Ovary (tissue), 9 donors: ENCODE data around the gene PDIA2. TPM values are rescaled to one million over a fixed set of nuclear protein-coding genes. Genes with fewer than 3 reads are reported as not detected.

Experiments
- DNase-seq, 5 donors: peaks; one replicate each; pipeline ENCODE4 v3.0.0-alpha.2; 2019 to 2020
- H3K27ac ChIP-seq, 2 donors: fragments of 200-600 bp; one replicate each; pipeline versions ENCODE4 v1.5.1 to v1.8.0; 2019 to 2022
- H3K27me3 ChIP-seq: fragments of 200-600 bp; one replicate; pipeline ENCODE4 v1.8.0; 2022
- H3K36me3 ChIP-seq: fragments of 200-600 bp; sonication (generic); one replicate; pipeline ENCODE4 v1.5.1; 2019
- H3K4me1 ChIP-seq: one replicate; pipeline ENCODE4 v1.8.1; 2013; ENCODE audit warnings: mild to moderate bottlenecking, moderate library complexity; ENCODE audit not compliant: insufficient read depth
- H3K4me3 ChIP-seq: fragments of 200-600 bp; sonication (generic); one replicate; pipeline ENCODE4 v1.5.1; 2017
- H3K9me3 ChIP-seq, 2 donors: fragments of 200-600 bp in 1 of 2; sonication (generic) in 1 of 2; one replicate each; pipeline versions ENCODE4 v1.5.1 to v1.8.1; 2013 to 2019; ENCODE audit warnings: mild to moderate bottlenecking in 1 of 2, moderate library complexity in 1 of 2
- CTCF ChIP-seq, 3 donors: fragments of 450-650 bp in 2 of 3; fragments of 200-600 bp in 1 of 3; IDR thresholded peaks; one replicate each; pipeline versions ENCODE4 v1.5.1 to v1.8.0; 2016 to 2022; ENCODE audit warnings: antibody characterized with exemption in 3 of 3, mild to moderate bottlenecking in 1 of 3
- EP300 ChIP-seq: sonication (generic); formaldehyde crosslinking; IDR thresholded peaks from one replicate; pipeline ENCODE4 v1.6.1; 2017; ENCODE audit warnings: antibody characterized with exemption
- POLR2A ChIP-seq: fragments of 450-650 bp; IDR thresholded peaks from one replicate; pipeline ENCODE4 v1.6.1; 2017; ENCODE audit warnings: antibody characterized with exemption, mild to moderate bottlenecking, moderate library complexity
- WGBS, 3 donors: extraction: QIAGEN DNeasy Blood & Tissue Kit in 1 of 3; methylation state at CpG; one replicate each; pipeline versions ENCODE4 v1.1.5 to v1.1.7; 2013 to 2017; 5-methylcytosine and 5-hydroxymethylcytosine counted together
- intact Hi-C, 4 donors: fragments of 100-400 bp; cut with DNase I; formaldehyde crosslinking; loops; one replicate each; pipeline versions ENCODE4 v1.11.0 to v1.15.1; 2022 to 2023
- polyA plus RNA-seq, 2 donors: library from polyadenylated mRNA; stranded (reverse); fragments of 200-250 nt in 1 of 2; fragments of 350-450 nt in 1 of 2; fragmentation: Illumina TruSeq in 1 of 2; extraction: RNeasy Lipid Tissue Mini Kit (QIAGEN cat#74804) in 1 of 2; gene quantifications; one replicate each; pipeline ENCODE4 v1.2.3, GENCODE V29; 2013 to 2014
- total RNA-seq, 7 donors: library from RNA; depleted of rRNA in 2 of 7; stranded (reverse); fragments of >200 nt in 2 of 7; fragmentation: NEBNext Ultra II Directional in 3 of 7; extraction: Animal tissue kit (Norgen Biotek cat#: 25700) in 3 of 7; gene quantifications; one replicate each; pipeline versions ENCODE4 v1.1.0 to v1.2.4, GENCODE V29; 2016 to 2023
- donor health status: DM: no; HTN: no; CAD: no; lungs with moderate emphysema.
- donor health status: DM: no; HTN: no; CAD: no.
- donor health status: Bipolar disorder and iron deficiency.
- donor health status: DM: yes; HTN: yes; CAD: no.
- donor health status: DM: no; HTN: no; CAD: no.
- donor health status: DM: yes; HTN: yes; CAD: no.

PDIA2 gene
- total and polyA plus RNA-seq, 9 donors, result 0.04 to 0.92 (median 0.32) TPM; not detected in 5

- no peak overlapping the region for H3K4me3 ChIP-seq
- TF ChIP-seq EP300 (no peak), CTCF (IDR thresholded peaks at IDR 0.05) (no peak), POLR2A (no peak)
- no peaks in the 10 kb centered on the region for H3K9me3 ChIP-seq
- H3K36me3 ChIP-seq, result no peaks in the 10 kb centered on the region
- DNase-seq, result no peak
- 83 to 87% (median 86%) methylated on average over 20 of the region's 20 CpGs for WGBS, 3 donors
- no peaks in the 10 kb centered on the region for H3K27me3 ChIP-seq
- no peak overlapping the region for H3K27ac ChIP-seq
- intact Hi-C loops, result no loop called here
- no peaks in the 10 kb centered on the region for H3K4me1 ChIP-seq
Observed at GRCh38 chr16:276426-277077, 6.4 kb upstream of the PDIA2 start.

- no peak for DNase-seq
- no peak overlapping the region for H3K27ac ChIP-seq
- no peak for TF ChIP-seq EP300
- no peak for TF ChIP-seq CTCF (IDR thresholded peaks at IDR 0.05)
- no peak for TF ChIP-seq POLR2A
- no peaks in the 10 kb centered on the region for H3K36me3 ChIP-seq
- intact Hi-C loops, result no loop called here
- H3K4me1 ChIP-seq, result no peaks in the 10 kb centered on the region
- H3K4me3 ChIP-seq, result no peak overlapping the region
- no peaks in the 10 kb centered on the region for H3K27me3 ChIP-seq
- WGBS, 3 donors, result 46 to 58% (median 51%) methylated on average over 6 of the region's 6 CpGs
- no peaks in the 10 kb centered on the region for H3K9me3 ChIP-seq
Observed at GRCh38 chr16:278863-279366, 4.0 kb upstream of the PDIA2 start.

- H3K27ac ChIP-seq, result no peak overlapping the region
- intact Hi-C loops, result no loop called here
- no peaks in the 10 kb centered on the region for H3K36me3 ChIP-seq
- H3K9me3 ChIP-seq, result no peaks in the 10 kb centered on the region
- H3K27me3 ChIP-seq, result no peaks in the 10 kb centered on the region
- H3K4me1 ChIP-seq, result no peaks in the 10 kb centered on the region
- H3K4me3 ChIP-seq, result no peak overlapping the region
- TF ChIP-seq EP300 (no peak), POLR2A (no peak), CTCF (IDR thresholded peaks at IDR 0.05) (no peak)
- DNase-seq, result no peak
- WGBS, 3 donors, result 69 to 74% (median 71%) methylated on average over 7 of the region's 7 CpGs
Observed at GRCh38 chr16:279531-279930, 3.4 kb upstream of the PDIA2 start.

GRCh38 chr16:280005-280460, 2.9 kb upstream of the PDIA2 start:
- Histone ChIP-seq H3K4me1 (no peaks in the 10 kb centered on the region), H3K27ac (no peak overlapping the region), H3K9me3 (no peaks in the 10 kb centered on the region), H3K4me3 (no peak overlapping the region), H3K27me3 (no peaks in the 10 kb centered on the region), H3K36me3 (no peaks in the 10 kb centered on the region)
- intact Hi-C loops, result no loop called here
- TF ChIP-seq CTCF (IDR thresholded peaks at IDR 0.05) (no peak), EP300 (no peak), POLR2A (no peak)
- no peak for DNase-seq
- WGBS, 3 donors, result 5 to 18% (median 8%) methylated on average over 10 to 47 of the region's 47 CpGs
